ENCODE measurements around the gene PRSS35. TPM values are rescaled to one million over a fixed set of nuclear protein-coding genes. Genes with fewer than 3 reads are reported as not detected.

PRSS35 gene
- total and polyA plus RNA-seq, 2 experiments from 2014 or later, result 33.3 to 36.2 TPM

DNA sequence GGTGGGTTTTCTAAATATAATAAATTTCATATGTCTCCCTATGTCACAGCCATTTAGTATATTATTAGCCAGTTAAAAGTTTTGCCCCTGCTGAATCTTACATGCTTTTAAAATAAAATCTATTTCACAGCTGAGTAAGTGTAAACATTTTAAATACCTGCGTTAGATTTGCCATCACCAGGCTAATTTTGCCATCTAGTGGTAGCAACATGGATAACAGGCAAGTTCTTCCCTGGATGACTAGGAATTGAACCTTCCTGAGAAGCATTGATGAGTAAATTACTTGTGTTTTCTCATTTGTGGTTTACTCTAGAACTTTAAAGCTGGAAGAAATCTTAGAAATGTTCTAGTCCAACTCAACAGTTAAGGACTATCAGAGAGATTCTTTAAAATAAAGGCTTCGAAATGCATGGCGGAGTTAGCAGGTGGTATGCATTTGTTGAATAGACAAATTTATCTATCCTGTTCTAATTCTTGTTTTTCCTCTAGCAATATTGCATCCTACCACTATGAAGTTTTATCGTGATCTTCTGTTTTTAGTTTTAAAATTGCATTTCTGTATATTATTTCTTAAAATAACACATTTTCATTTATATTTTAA is 2.6 kb downstream of the PRSS35 start:
- 43% methylated on average over 4 of the region's 4 CpGs for WGBS (ENCODE audit: low lambda C conversion rate, missing lambda C conversion rate)

DNA sequence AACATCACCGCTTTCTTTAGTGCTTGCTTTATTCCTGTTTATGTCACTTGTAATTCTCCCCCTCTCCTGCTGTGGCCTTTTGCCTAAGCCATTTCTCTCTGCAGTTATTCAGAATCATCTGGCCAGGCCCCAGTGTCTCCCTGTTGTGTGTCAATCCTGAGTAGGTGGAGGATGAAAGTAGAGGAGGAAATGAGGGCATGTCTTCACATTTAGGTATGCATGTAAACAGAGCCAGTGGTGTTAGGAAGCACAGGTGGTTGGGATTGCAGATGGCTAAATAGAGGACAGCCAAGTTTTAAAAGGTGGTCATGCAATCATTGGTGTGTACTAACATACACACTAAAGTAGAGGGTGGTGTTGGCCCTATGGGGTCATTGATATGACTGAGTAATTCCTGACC is 5.2 kb downstream of the PRSS35 start:
- H3K4me2 ChIP-seq, result no peak overlapping the region
- H4K20me1 ChIP-seq (ENCODE audit: insufficient read depth, poor library complexity, severe bottlenecking), result no peaks in the 10 kb centered on the region
- 69% methylated on average over 1 of the region's 1 CpG for WGBS (ENCODE audit: low lambda C conversion rate, missing lambda C conversion rate)

More for the DNA sequence above, 2.6 kb downstream of the PRSS35 start:
- no peaks in the 10 kb centered on the region for H3K36me3 ChIP-seq (replicated peaks; ENCODE audit: insufficient read depth, low read depth)
- H4K20me1 ChIP-seq (ENCODE audit: insufficient read depth, poor library complexity, severe bottlenecking), result no peaks in the 10 kb centered on the region
- H3K4me1 ChIP-seq (ENCODE audit: insufficient read depth), result peaks cover 11% of the 10 kb centered on the region
- H3K27me3 ChIP-seq, result no peaks in the 10 kb centered on the region
- H3K4me3 ChIP-seq, result no peak overlapping the region
- H3K27ac ChIP-seq, result no peak overlapping the region
- no peaks in the 10 kb centered on the region for H3K9me2 ChIP-seq (replicated peaks; ENCODE audit: insufficient read depth)
- no peak overlapping the region for H2AFZ ChIP-seq
- peaks cover 13% of the 10 kb centered on the region for H3K79me2 ChIP-seq
- peak; percentile 77 for DNase-seq (ENCODE audit: low spot score)
- peak overlapping the region; percentile 95 for H3K4me2 ChIP-seq
- TF ChIP-seq, protein P1, sequence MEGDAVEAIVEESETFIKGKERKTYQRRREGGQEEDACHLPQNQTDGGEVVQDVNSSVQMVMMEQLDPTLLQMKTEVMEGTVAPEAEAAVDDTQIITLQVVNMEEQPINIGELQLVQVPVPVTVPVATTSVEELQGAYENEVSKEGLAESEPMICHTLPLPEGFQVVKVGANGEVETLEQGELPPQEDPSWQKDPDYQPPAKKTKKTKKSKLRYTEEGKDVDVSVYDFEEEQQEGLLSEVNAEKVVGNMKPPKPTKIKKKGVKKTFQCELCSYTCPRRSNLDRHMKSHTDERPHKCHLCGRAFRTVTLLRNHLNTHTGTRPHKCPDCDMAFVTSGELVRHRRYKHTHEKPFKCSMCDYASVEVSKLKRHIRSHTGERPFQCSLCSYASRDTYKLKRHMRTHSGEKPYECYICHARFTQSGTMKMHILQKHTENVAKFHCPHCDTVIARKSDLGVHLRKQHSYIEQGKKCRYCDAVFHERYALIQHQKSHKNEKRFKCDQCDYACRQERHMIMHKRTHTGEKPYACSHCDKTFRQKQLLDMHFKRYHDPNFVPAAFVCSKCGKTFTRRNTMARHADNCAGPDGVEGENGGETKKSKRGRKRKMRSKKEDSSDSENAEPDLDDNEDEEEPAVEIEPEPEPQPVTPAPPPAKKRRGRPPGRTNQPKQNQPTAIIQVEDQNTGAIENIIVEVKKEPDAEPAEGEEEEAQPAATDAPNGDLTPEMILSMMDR (IDR thresholded peaks at IDR 0.05; ENCODE audit: poor library complexity), result peak; percentile 84
- no peak for TF ChIP-seq EZH2 (IDR thresholded peaks at IDR 0.05; ENCODE audit: borderline replicate concordance)
- TF ChIP-seq EZH2phosphoT487 (IDR thresholded peaks at IDR 0.05; ENCODE audit: low read depth, severe bottlenecking, unreplicated experiment), result no peak
- no peaks in the 10 kb centered on the region for H3K9me3 ChIP-seq (ENCODE audit: low read depth)

DNA sequence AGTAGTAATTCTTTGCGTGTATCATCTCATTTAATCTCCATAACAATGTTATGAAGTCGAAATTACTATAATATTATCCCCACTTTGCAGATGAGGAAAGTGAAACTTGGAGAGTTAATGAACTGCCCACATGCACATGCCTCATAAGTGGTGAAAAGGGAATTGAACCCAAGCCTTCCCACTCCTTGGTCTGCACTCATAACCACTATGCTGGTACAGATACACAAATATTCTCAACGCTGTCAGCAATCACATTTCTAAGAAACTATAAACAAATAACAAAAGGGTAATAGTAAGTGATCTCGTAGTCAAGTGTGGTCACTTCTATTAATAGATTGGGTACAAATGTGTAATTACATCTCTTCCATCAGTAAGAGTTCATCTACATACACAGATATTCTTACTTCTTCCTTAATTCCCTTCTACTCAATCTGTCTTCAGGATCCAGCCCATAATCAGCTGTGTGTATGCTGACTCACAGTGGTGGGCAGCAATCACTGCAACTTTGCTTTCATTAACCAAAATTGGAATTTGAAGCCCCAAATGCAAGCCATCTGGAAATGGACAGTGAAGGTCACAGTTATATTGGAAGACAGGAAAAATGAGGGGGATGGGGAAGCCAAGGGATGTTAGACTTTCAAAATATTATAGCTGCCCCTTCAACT is 6.6 kb downstream of the PRSS35 start:
- H3K27me3 ChIP-seq, result no peaks in the 10 kb centered on the region
- TF ChIP-seq EZH2phosphoT487 (IDR thresholded peaks at IDR 0.05; ENCODE audit: low read depth, severe bottlenecking, unreplicated experiment), result no peak
- TF ChIP-seq, protein P1 (IDR thresholded peaks at IDR 0.05; ENCODE audit: poor library complexity), result peak; percentile 29
- no peaks in the 10 kb centered on the region for H3K9me2 ChIP-seq (replicated peaks; ENCODE audit: insufficient read depth)
- no peak overlapping the region for H3K4me3 ChIP-seq
- H2AFZ ChIP-seq, result no peak overlapping the region
- no peaks in the 10 kb centered on the region for H3K36me3 ChIP-seq (replicated peaks; ENCODE audit: insufficient read depth, low read depth)
- DNase-seq (ENCODE audit: low spot score), result no peak
- peaks cover 6% of the 10 kb centered on the region for H3K4me1 ChIP-seq (ENCODE audit: insufficient read depth)
- H3K4me2 ChIP-seq, result no peak overlapping the region
- 91% methylated on average over 4 of the region's 4 CpGs for WGBS (ENCODE audit: low lambda C conversion rate, missing lambda C conversion rate)
- no peaks in the 10 kb centered on the region for H3K9me3 ChIP-seq (ENCODE audit: low read depth)
- H4K20me1 ChIP-seq (ENCODE audit: insufficient read depth, poor library complexity, severe bottlenecking), result no peaks in the 10 kb centered on the region
- peaks cover 7% of the 10 kb centered on the region for H3K79me2 ChIP-seq
- H3K27ac ChIP-seq, result no peak overlapping the region

More for the DNA sequence above, 5.2 kb downstream of the PRSS35 start:
- Histone ChIP-seq H3K9me3 (ENCODE audit: low read depth) (no peaks in the 10 kb centered on the region), H3K27me3 (no peaks in the 10 kb centered on the region), H3K79me2 (peaks cover 10% of the 10 kb centered on the region), H3K27ac (no peak overlapping the region), H3K4me3 (no peak overlapping the region), H3K9me2 (replicated peaks; ENCODE audit: insufficient read depth) (no peaks in the 10 kb centered on the region), H3K4me1 (ENCODE audit: insufficient read depth) (peaks cover 11% of the 10 kb centered on the region), H2AFZ (no peak overlapping the region), H3K36me3 (replicated peaks; ENCODE audit: insufficient read depth, low read depth) (no peaks in the 10 kb centered on the region)
- no peak for DNase-seq (ENCODE audit: low spot score)
- TF ChIP-seq, protein P1 (IDR thresholded peaks at IDR 0.05; ENCODE audit: poor library complexity), result no peak
- TF ChIP-seq EZH2phosphoT487 (IDR thresholded peaks at IDR 0.05; ENCODE audit: low read depth, severe bottlenecking, unreplicated experiment) (no peak), EZH2 (IDR thresholded peaks at IDR 0.05; ENCODE audit: borderline replicate concordance) (no peak)
